ENCODE results near the gene LIME1.

The LIME1 gene

GRCh38 chr20:63696628-63697356 lies 39.7 kb upstream of the LIME1 start, which contains the start of gene TNFRSF6B:
Gene TNFRSF6B (plus strand): TSS chr20:63696652. CDS start chr20:63696768, 116 bp downstream.
- no peak for DNase-seq (ENCODE audit: low read depth in 1 of 2, low spot score in 1 of 2)

DNA sequence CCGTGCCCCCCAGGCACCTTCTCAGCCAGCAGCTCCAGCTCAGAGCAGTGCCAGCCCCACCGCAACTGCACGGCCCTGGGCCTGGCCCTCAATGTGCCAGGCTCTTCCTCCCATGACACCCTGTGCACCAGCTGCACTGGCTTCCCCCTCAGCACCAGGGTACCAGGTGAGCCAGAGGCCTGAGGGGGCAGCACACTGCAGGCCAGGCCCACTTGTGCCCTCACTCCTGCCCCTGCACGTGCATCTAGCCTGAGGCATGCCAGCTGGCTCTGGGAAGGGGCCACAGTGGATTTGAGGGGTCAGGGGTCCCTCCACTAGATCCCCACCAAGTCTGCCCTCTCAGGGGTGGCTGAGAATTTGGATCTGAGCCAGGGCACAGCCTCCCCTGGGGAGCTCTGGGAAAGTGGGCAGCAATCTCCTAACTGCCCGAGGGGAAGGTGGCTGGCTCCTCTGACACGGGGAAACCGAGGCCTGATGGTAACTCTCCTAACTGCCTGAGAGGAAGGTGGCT lies 39.1 kb upstream of the LIME1 start:
- no peak for DNase-seq (ENCODE audit: low read depth in 1 of 2, low spot score in 1 of 2)

DNA sequence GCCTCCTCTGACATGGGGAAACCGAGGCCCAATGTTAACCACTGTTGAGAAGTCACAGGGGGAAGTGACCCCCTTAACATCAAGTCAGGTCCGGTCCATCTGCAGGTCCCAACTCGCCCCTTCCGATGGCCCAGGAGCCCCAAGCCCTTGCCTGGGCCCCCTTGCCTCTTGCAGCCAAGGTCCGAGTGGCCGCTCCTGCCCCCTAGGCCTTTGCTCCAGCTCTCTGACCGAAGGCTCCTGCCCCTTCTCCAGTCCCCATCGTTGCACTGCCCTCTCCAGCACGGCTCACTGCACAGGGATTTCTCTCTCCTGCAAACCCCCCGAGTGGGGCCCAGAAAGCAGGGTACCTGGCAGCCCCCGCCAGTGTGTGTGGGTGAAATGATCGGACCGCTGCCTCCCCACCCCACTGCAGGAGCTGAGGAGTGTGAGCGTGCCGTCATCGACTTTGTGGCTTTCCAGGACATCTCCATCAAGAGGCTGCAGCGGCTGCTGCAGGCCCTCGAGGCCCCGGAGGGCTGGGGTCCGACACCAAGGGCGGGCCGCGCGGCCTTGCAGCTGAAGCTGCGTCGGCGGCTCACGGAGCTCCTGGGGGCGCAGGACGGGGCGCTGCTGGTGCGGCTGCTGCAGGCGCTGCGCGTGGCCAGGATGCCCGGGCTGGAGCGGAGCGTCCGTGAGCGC lies 38.5 kb upstream of the LIME1 start:
- no peak for DNase-seq (ENCODE audit: low read depth in 1 of 2, low spot score in 1 of 2)

DNA sequence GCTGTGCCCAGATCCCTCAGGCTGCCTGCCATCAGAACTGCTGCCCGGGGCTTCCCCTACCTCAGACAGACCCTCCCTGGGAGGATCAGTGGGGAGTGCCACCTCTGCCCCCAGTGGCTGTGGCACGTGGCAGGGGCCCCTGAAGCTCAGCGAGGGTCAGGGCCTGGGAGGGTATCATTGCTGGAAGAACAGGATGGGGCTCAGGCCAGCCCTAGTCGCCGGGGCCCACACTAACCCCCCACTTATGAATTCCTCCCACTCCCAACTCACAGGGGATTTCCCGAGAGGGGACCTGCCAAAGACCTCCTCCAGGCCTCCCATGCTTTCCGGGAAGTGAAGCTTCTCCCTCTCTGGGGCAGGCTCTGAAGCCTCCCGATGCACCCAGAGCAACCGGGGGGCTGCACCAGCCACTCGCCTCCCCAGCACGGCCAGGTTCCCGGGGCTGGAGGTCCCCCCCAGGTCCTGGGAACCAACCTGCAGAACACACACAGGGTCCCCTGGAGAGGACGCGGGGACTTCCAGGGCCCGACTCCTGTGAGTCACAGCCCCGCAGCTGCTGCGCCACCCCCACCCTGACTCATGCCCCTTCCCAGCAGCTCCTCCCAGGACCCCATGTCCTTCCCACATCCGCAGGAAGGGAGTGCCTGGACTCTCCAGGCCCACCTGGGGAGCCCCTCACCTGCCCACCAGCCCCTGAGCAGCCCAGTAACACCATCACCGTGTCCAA lies 37.6 kb upstream of the LIME1 start:
- DNase-seq (ENCODE audit: low read depth in 1 of 2, low spot score in 1 of 2): peak in 1 of 2 donors; percentile 36

GRCh38 chr20:63699466-63700198 lies 36.8 kb upstream of the LIME1 start:
- DNase-seq (ENCODE audit: low read depth in 1 of 2, low spot score in 1 of 2): no peak

- DNase-seq (ENCODE audit: low read depth in 1 of 2, low spot score in 1 of 2): no peak
Measured at GRCh38 chr20:63700199-63701050, 36.0 kb upstream of the LIME1 start.

DNA sequence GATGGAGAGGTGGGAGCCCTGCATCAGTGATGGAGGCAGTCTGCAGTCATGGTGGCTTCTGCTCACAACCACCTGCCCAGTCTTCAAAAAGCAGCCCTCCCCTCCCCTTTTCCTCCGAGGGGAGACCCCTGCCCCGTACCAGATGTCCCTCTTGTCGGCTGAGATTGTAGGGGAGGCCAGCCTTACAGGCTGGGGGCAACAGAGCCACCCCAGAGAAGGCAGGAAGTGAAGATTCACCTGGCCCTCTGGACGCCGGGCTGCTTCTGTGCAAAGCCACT lies 35.5 kb upstream of the LIME1 start:
- DNase-seq (ENCODE audit: low read depth in 1 of 2, low spot score in 1 of 2): no peak

DNA sequence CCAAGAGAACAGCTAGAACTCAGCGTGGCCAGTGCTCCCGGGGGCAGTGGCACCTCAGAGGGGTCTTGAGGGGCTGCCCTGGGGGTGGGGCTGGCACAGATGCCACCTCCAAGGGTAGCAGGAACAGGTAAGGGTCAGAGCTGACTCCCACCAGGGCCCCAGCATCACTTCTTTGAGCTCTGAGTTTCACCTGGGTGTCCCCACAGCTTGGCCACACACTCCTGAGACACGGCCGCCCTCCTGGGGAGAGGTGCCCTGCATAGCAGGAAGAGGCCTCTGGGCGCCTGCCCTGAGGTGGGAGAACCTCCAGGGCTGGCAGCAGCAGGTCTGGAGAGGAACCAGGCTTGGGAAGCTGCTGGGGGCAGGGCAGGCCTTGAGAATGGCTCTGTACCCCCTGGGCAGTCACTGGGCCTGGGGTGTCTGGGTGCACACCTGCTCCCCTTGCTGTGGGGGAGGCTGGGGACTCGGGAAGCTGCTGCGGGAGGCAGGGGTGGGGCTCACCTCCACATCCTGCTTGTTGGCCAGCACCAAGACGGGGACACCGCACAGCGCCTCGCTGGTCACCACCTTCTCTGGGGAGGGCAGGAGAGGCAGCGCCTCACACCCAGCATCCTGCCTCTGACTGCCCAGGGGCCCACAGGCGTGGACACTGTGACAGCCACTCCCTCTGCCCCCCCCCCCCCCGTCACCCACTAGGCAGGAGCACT lies 35.0 kb upstream of the LIME1 start:
- no peak for DNase-seq (ENCODE audit: low read depth in 1 of 2, low spot score in 1 of 2)

DNA sequence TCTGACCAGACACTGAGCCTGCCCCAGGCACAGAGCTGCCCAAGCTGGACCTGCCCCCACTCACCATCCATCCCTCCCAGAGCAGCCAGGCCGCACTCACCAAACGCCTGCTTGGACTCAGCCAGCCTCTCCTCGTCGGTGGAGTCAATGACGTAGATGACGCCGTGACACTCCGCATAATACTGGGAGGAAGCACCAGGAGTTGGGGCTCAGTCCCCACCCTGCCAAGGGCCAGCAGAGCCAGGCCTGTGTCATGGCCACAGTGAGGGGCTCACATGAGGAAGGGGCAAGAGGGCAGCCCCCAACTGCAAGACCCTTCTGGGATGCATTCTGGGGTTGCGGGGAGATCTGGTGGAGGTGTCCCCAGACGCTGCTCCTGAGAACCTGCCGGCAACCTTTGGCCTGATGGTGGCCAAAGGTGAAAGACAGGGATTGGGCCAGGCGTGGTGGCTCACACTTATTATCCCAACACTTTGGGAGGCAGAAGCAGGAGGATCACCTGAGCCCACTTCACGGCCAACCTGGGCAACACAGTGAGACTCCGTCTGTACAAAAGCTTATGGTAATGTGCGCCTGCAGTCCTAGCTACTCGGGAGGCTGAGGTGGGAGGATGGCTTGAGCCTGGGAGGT lies 34.3 kb upstream of the LIME1 start:
- DNase-seq (ENCODE audit: low read depth in 1 of 2, low spot score in 1 of 2): no peak

- no peak for DNase-seq (ENCODE audit: low read depth in 1 of 2, low spot score in 1 of 2)
Measured at GRCh38 chr20:63702751-63703470, 33.6 kb upstream of the LIME1 start.

DNA sequence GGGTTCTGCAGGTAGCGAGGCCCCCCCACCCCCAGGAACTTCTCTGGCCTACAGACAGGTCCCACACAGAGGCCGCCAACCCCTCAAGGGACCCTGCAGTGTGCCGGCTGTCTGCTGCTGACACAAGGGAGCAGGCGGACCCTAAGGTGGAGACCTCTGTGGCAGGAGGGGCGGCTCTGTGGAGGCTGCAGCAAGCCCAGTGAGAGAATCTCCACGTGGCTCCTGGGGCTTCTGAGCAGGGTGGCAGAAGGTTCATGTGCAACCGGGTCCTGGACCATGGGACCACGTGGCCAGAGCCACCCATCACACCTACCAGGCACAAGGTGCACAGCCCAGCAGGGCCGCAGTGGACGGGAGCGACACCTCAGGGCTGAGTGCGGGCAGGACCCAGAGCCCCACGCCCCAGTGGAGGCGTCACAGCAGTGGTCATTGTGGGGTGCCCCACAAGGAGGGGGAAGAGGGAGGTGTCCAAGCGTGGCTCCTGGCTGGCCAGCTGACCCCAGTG lies 32.9 kb upstream of the LIME1 start:
- DNase-seq (ENCODE audit: low read depth in 1 of 2, low spot score in 1 of 2): no peak

DNA sequence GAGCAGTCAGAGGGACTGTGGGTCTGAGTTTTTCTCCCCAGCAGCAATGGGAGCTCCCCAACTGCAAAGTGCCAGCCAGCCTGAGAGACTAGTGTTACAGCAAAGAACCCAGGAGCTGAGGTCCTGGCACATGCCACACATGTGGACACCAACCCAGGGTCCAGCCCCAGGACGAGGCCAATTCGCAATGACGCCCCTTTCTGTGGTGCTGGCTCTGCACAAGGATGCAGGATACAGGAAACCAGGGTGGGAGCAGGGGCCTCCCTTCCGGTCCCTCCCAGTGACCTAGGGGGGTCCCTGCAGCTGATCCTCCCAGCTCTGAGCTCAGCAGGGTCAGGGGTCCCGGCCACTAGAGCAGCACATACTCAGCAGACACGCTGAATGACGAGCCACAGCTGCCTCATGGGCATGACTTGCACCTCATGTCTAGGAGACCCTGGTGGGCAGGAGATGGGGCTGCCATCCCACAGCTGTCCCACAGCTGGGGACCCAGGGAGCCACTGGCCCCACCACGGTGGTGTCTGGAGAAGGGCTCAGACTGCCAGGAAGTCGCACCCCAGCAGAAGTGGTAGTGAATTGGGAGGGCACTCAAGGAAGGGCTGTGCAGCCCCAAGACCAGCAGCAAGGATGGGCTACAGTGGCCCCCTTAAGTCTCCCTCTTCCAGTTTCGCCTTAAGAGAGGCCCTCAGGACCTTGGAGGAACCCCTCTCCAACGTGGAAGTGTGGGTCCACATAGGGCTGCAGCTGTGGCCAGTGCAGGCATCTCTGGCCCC lies 32.3 kb upstream of the LIME1 start:
- no peak for DNase-seq (ENCODE audit: low read depth in 1 of 2, low spot score in 1 of 2)

- DNase-seq (ENCODE audit: low read depth in 1 of 2, low spot score in 1 of 2): no peak
Measured at GRCh38 chr20:63704749-63705117, 31.7 kb upstream of the LIME1 start.

- DNase-seq (ENCODE audit: low read depth in 1 of 2, low spot score in 1 of 2): no peak
Measured at GRCh38 chr20:63705232-63706026, 31.0 kb upstream of the LIME1 start.

GRCh38 chr20:63706027-63706695 lies 30.3 kb upstream of the LIME1 start:
- no peak for DNase-seq (ENCODE audit: low read depth in 1 of 2, low spot score in 1 of 2)

DNA sequence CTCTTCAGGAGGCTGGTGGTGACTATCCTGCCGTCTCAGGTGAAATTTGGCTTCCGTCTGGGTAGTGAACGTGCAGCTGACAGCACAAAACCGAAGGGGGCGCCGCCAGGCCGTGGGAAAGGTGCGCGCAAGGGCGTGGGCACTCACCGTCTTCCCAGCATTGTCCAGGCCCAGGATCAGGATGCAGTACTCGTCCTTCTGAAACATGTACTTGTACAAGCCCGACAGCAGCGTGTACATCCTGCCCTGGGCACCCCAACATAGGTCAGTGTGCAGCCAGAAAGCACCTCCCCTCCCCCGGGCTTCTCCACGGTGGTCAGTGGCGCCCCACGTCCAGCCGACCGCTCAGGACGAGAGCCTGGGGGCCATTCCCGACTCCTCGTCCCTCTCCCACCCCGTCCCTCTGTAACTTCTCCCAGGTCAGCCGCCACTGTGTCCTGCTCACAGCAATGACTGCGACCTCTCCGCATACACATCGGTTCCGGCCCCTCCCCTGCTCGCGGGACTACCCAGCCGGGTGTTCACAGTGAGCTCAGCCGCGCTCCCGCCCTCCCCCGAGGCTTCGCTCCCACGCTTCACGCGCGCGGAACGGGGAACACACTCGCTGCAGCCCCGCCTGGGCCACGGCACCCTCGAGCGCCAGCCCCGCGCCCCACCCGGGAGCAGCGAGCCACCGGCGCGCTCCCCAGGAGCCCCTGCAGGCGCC lies 29.5 kb upstream of the LIME1 start:
- peak in 1 of 2 donors; percentile 38 for DNase-seq (ENCODE audit: low read depth in 1 of 2, low spot score in 1 of 2)
